IgD-negative memory B cell (primary cell): ENCODE results near the gene SIK3. TPM values are rescaled to one million over a fixed set of nuclear protein-coding genes. Genes with fewer than 3 reads are reported as not detected.
A peak's percentile ranks its signal among the peaks of the same experiment; 100 is the strongest.
"Not testable (repeated sequence)": the region's sequence is repeated elsewhere in the genome, so short reads cannot be mapped to it uniquely, and the experiment has no call there.

Source experiments
- H3K27ac Mint-ChIP-seq, 3 donors: one replicate each; pipeline ENCODE4 v1.8.0; 2020 to 2022; ENCODE audit warnings: mild to moderate bottlenecking in 3 of 3, mixed read lengths in 3 of 3, moderate library complexity in 1 of 3
- H3K27me3 Mint-ChIP-seq: one replicate; pipeline ENCODE4 v1.8.0; 2021; ENCODE audit warnings: mixed read lengths
- H3K36me3 Mint-ChIP-seq: one replicate; pipeline ENCODE4 v1.8.0; 2020; ENCODE audit warnings: mild to moderate bottlenecking, mixed read lengths
- H3K4me1 Mint-ChIP-seq, 3 donors: one replicate each; pipeline ENCODE4 v1.8.0; 2020 to 2022; ENCODE audit warnings: mixed read lengths in 3 of 3, mild to moderate bottlenecking in 1 of 3
- H3K4me3 Mint-ChIP-seq, 4 donors: one replicate each; pipeline ENCODE4 v1.8.0; 2020 to 2022; ENCODE audit warnings: mild to moderate bottlenecking in 4 of 4, mixed read lengths in 4 of 4, moderate library complexity in 3 of 4
- H3K9me3 Mint-ChIP-seq, 3 donors: one replicate each; pipeline ENCODE4 v1.8.0; 2020 to 2021; ENCODE audit warnings: mixed read lengths in 3 of 3, mild to moderate bottlenecking in 1 of 3
- polyA plus RNA-seq: library from polyadenylated mRNA; unstranded; fragments of 300-500 nt; fragmentation: Illumina TruSeq; gene quantifications from one replicate; pipeline ENCODE4 v1.2.3, GENCODE V29; 2021

SIK3 gene
- polyA plus RNA-seq, 1 donor from 2014 or later, result 25.1 TPM

DNA sequence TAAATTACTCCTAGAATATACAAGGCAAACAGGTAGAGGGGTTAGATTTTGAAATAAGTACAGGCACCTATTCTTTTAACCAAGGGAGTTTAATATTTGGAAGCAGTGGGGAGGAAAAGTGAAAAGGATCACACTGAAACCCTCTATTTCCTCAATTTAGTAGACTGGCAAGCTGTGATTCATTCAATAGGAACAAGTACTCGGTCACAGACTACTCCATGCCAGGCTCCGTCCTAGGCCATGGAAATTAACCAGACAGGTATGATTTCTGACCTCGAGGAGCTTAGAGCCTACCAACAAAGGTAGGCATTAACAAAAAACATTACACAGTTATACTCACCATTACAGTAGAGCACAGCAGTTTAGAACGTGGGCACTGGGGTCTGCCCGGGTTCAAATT, 40.9 kb downstream of the SIK3 start:
- Mint-ChIP-seq H3K4me3 (peak overlapping the region in 1 of 4 donors; percentile 42), H3K27ac (peak overlapping the region in 1 of 3 donors; percentile 37), H3K4me1 (peaks cover 47 to 54% (median 50%) of the 10 kb centered on the region in 3 donors), H3K27me3 (peaks cover 1% of the 10 kb centered on the region), H3K36me3 (peaks cover 5% of the 10 kb centered on the region), H3K9me3 (peaks cover 0 to 1% (median 0%) of the 10 kb centered on the region in 3 donors)

DNA sequence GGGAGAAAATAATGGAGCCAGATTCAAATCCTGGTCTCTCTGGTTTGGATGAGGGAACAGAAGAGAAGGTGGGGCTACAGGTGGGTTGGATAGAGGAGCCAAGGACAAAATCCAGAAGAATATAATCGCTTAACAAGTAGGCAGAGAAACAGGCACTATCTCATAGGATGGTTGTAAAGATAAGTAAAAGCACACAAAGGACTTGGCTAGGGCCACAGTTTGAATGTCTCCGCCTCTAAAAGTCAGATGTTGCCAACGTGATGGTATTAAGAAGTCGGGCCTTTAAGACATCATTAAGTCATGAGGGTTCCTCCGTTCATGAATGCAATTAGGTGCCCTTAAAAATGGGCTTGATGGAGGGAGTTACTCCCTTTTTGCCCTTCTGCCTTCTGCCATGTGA, 42.8 kb downstream of the SIK3 start:
- Mint-ChIP-seq H3K36me3 (peaks cover 5% of the 10 kb centered on the region), H3K9me3 (peaks cover 0 to 1% (median 0%) of the 10 kb centered on the region in 3 donors), H3K4me3 (no peak overlapping the region), H3K4me1 (peaks cover 42 to 51% (median 47%) of the 10 kb centered on the region in 3 donors), H3K27ac (no peak overlapping the region), H3K27me3 (no peaks in the 10 kb centered on the region)

DNA sequence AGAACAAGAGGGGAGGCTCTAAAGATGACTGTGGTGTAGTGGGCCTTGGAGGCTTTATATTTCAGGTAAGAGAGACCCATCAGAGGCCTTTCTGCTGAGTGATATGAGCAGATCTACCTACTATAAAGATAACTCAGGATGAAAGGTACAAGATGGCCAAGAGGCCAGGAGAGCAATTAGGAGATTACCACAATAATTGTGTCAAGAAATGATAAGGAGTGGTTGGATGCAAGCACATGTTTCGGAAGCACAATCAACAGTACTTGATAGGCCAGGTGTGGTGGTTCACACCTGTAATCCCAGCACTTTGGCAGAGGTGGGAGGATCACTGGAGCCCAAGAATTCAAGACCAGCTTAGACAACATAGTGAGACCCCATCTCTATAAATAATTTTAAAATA, 43.8 kb downstream of the SIK3 start:
- peaks cover 34 to 43% (median 38%) of the 10 kb centered on the region in 3 donors for H3K4me1 Mint-ChIP-seq
- H3K9me3 Mint-ChIP-seq, result peaks cover 0 to 1% (median 0%) of the 10 kb centered on the region in 3 donors
- H3K4me3 Mint-ChIP-seq, result no peak overlapping the region
- no peaks in the 10 kb centered on the region for H3K27me3 Mint-ChIP-seq
- peak overlapping the region in 2 of 3 donors; percentile 2 to 76 for H3K27ac Mint-ChIP-seq
- H3K36me3 Mint-ChIP-seq, result peaks cover 5% of the 10 kb centered on the region

DNA sequence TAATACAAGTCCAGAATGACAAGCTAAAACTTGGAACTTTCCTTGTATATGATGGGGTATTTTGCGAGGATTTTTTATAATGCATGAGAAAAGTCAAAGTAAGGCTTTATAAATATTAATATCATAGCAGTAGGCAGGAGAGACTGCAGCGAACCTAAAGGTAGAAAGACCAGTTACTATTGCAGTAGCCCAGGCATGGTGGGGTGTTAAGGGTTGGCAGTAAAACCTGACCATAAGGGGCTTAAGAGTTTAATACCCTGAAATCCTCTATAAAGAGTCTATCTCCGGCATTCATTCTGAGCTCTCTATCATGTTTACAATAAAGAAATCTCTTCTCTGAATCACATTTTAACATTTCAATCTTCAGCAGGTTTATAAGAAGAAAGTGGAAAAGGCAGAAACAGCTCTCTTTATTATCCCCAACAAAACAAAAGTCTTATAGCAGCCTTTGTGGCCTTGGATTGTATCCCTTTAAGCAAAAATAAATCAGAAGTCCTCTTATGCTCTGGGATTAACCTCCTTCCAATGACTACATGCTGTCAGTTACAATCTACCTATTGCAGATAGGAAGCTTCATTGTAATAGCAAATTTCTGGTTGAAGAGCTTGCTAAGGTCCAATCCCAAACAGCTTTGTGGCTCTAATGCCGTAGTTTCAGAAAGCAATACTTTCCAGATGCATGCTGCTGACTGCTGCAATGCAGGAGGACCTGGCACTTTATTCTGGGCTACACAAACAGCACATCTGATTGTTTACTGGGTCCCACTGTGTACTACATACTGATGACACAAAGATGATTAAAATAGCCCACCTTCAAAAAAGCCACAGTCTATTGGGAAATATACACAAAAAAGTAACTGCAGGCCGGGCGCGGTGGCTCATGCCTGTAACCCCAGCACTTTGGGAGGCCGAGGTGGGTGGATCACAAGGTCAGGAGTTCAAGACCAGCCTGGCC, 45.8 kb downstream of the SIK3 start:
- peak overlapping the region in 1 of 3 donors; percentile 2 for H3K27ac Mint-ChIP-seq

DNA sequence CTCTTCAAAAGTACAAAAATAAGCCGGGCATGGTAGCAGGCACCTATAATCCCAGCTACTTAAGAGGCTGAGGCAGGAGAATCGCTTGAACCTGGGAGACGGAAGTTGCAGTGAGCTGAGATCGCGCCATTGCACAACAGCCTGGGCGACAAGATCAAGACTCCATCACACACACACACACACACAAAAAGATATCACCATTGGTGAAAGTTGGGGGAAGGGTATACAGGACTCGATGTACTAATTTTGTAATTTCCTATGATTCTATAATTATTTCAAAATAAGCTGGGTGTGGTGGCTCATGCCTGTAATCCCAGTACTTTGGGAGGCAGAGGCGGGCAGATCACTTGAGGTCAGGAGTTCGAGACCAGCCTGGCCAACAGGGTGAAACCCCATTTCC, 48.1 kb downstream of the SIK3 start:
- not testable (repeated sequence) for H3K4me3 Mint-ChIP-seq, H3K27ac Mint-ChIP-seq, H3K27me3 Mint-ChIP-seq, H3K36me3 Mint-ChIP-seq, H3K9me3 Mint-ChIP-seq
- peaks cover 18 to 39% (median 28%) of the 10 kb centered on the region in 3 donors for H3K4me1 Mint-ChIP-seq

More for the DNA sequence above, 45.8 kb downstream of the SIK3 start:
- H3K36me3 Mint-ChIP-seq, result peaks cover 5% of the 10 kb centered on the region
- no peak overlapping the region for H3K4me3 Mint-ChIP-seq
- peaks cover 21 to 27% (median 25%) of the 10 kb centered on the region in 3 donors for H3K4me1 Mint-ChIP-seq
- H3K9me3 Mint-ChIP-seq, result peaks cover 0 to 1% (median 0%) of the 10 kb centered on the region in 3 donors
- no peaks in the 10 kb centered on the region for H3K27me3 Mint-ChIP-seq

DNA sequence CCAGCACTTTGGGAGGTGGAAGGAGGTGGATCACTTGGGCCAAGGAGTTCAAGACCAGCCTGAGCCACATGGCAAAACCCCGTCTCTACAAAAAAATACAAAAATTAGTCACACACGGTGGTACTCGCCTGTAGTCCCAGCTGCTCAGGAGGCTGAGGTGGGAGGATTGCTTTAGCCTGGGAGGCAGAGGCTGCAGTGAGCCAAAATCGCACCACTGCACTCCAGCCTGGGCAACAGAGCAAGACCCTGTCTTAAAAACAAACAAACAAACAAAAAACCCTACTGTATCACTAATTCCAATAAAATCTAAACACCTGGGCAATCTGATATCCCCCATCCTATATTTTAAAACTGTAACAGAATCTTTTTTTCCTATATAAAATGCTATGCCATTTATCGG, 51.6 kb downstream of the SIK3 start:
- not testable (repeated sequence) for H3K27me3 Mint-ChIP-seq, H3K4me3 Mint-ChIP-seq, H3K27ac Mint-ChIP-seq, H3K9me3 Mint-ChIP-seq
- H3K36me3 Mint-ChIP-seq, result peaks cover 14% of the 10 kb centered on the region
- peaks cover 38 to 56% (median 42%) of the 10 kb centered on the region in 3 donors for H3K4me1 Mint-ChIP-seq

DNA sequence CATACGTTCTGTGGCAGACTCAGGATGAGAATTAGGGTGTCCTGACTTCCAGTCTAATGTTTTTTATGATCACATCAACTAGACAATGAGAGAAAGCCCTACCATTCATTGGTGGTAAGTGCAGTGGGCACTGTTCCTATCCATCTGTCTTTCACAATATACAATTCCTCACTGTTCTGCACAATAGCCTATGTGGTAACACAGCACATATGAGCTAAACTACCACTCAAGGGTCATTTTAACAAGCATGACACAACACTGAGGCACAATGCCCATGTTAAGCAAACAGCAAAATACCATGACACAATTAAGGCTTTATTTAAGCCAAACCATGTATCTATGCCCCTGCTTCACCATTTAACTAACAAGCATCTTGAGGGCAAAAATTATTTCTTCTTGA, 52.3 kb downstream of the SIK3 start:
- H3K9me3 Mint-ChIP-seq, result no peaks in the 10 kb centered on the region
- H3K4me1 Mint-ChIP-seq, result peaks cover 39 to 59% (median 45%) of the 10 kb centered on the region in 3 donors
- H3K27me3 Mint-ChIP-seq, result no peaks in the 10 kb centered on the region
- H3K27ac Mint-ChIP-seq, result peak overlapping the region in 1 of 3 donors; percentile 32
- H3K4me3 Mint-ChIP-seq, result no peak overlapping the region
- peaks cover 14% of the 10 kb centered on the region for H3K36me3 Mint-ChIP-seq

DNA sequence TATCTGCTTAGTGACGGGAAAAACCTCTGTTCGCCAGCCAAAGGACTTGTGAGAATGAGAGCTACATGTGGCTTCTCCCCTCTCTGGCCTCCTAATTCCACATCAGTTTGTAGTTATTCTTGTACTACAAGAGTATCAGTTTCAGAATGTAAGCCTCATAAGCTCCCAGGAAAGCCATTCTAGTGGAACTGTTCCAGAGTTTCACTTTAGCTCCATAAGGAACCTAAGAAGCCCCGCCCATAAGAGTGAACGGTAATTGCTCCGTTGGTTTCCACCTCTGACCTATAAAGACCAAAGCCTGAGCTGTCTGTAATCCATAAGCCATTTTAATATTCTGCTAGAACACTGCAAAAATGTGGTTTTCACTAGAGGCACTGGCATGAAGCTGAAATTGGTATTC, 53.0 kb downstream of the SIK3 start:
- H3K27ac Mint-ChIP-seq, result peak overlapping the region in 1 of 3 donors; percentile 63
- H3K9me3 Mint-ChIP-seq, result no peaks in the 10 kb centered on the region
- H3K36me3 Mint-ChIP-seq, result peaks cover 14% of the 10 kb centered on the region
- H3K4me1 Mint-ChIP-seq, result peaks cover 37 to 63% (median 47%) of the 10 kb centered on the region in 3 donors
- peak overlapping the region in 2 of 4 donors; percentile 5 to 63 for H3K4me3 Mint-ChIP-seq
- H3K27me3 Mint-ChIP-seq, result no peaks in the 10 kb centered on the region

DNA sequence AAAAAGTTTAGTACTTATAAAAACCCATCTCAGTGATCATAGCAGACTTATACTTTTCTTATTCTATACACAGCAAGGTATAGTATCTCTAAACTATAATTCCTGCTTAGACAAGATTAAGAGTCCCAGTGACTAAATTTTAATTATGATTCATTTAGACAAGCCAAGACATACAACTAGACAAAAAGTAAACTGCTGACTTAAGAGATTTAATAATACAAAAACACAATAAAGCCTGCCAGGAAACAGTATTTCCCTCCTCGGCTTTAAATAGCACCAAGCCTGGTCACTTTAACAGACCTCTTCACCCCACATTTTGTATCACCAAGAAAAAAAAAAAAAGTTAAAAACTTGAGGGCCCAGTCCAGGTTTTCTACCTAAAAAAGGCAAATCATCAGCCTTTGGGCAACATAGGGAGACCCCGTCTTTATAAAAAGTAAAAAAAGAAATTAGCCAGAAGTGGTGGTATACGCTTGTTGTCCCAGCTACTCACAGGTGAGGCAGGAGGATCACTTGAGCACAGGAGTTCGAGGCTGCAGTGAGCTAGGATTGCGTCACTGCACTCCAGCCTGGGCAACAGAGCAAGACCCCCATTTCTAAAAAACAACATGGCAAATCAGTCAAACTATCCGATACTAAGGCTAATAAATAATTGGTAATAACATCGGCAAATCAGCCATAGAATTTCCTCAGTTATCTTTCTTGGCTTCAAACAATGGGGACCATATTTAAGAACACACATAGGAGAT, 53.8 kb downstream of the SIK3 start:
- Mint-ChIP-seq H3K36me3 (peaks cover 14% of the 10 kb centered on the region), H3K9me3 (no peaks in the 10 kb centered on the region), H3K27ac (peak overlapping the region in 1 of 3 donors; percentile 63), H3K4me3 (peak overlapping the region in 1 of 4 donors; percentile 5), H3K4me1 (peaks cover 39 to 69% (median 52%) of the 10 kb centered on the region in 3 donors), H3K27me3 (no peaks in the 10 kb centered on the region)

DNA sequence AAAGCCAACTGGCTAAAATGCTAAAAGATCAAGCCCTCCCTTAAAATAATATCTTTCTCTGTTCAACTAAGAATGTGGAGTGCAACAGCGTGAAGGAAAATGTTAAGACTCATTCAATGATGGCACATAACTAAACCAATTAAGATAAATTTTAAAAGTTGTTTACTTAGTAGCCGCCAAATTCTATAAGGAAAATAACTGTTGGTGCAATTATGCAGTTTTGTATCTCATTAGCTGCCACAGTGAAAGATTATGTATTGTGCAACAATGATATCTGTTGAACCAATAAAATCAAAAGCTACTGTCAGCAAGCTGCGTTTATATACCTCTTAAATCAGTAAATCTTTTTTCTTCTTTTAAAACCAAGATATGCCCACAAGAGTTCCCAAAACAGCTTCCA, 55.5 kb downstream of the SIK3 start:
- Mint-ChIP-seq H3K9me3 (no peaks in the 10 kb centered on the region), H3K36me3 (peaks cover 16% of the 10 kb centered on the region), H3K4me1 (peaks cover 47 to 72% (median 61%) of the 10 kb centered on the region in 3 donors), H3K27me3 (no peaks in the 10 kb centered on the region), H3K27ac (peak overlapping the region in 1 of 3 donors; percentile 57), H3K4me3 (no peak overlapping the region)

DNA sequence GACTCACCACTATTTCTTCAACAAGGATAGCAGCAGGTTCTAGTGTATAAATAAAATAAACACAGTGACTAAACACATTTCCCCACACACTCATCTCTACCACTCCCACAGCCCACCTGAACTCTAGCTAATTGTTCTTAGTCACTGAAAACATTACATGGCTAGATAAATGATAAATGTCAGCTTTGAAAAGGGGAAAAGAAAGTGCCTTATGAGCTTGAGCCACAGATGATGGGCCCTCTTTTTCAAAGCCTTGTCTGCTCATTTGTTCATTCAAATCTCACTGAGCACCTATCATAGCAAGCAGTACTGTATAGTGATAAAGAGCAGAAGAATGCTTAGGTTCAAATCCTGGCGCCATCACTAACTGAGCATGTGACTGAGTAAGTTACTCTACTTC, 58.3 kb downstream of the SIK3 start:
- peaks cover 45 to 61% (median 58%) of the 10 kb centered on the region in 3 donors for H3K4me1 Mint-ChIP-seq
- H3K9me3 Mint-ChIP-seq, result no peaks in the 10 kb centered on the region
- H3K27me3 Mint-ChIP-seq, result no peaks in the 10 kb centered on the region
- no peak overlapping the region for H3K4me3 Mint-ChIP-seq
- peaks cover 11% of the 10 kb centered on the region for H3K36me3 Mint-ChIP-seq
- H3K27ac Mint-ChIP-seq, result peak overlapping the region in 1 of 3 donors; percentile 18

DNA sequence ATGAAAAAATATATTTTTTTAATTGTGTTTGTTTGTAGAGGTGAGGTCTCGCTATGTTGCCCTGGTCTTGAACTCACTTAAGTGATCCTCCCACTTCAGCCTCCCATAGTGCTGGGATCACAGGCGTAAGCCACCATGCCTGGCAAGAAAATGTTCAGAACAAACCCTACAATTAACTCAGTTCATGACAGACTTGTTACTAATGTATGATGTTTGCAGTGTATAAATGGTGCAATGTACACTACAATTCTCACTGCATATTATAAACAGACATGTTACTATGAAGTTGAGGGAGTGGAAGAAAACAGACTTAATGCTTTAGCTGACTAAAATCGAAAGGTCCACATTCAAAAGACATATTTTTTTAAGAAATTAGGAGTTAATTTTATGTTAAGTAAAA, 59.0 kb downstream of the SIK3 start:
- H3K4me3 Mint-ChIP-seq, result no peak overlapping the region
- H3K27ac Mint-ChIP-seq, result no peak overlapping the region
- peaks cover 39 to 57% (median 54%) of the 10 kb centered on the region in 3 donors for H3K4me1 Mint-ChIP-seq
- no peaks in the 10 kb centered on the region for H3K27me3 Mint-ChIP-seq
- no peaks in the 10 kb centered on the region for H3K9me3 Mint-ChIP-seq
- H3K36me3 Mint-ChIP-seq, result peaks cover 9% of the 10 kb centered on the region

DNA sequence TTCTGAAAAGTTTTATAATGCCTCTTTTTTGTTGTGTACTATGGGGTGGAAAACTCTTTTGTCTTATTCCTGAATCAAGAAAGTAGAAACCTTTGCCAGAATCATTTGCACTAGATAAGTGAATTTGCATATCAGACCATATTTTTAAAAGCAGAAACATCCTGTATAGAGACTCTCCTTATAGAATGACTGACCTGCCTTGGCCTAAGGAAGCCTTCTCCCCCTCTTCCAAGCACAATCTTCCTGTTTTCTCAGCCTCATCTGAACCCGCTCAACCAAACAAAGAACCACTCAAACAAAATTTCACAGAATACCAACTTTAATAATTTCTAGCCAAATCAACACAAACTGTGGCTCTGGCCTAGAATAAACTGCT, 60.3 kb downstream of the SIK3 start:
- Mint-ChIP-seq H3K9me3 (no peaks in the 10 kb centered on the region), H3K27ac (peak overlapping the region; percentile 1 to 13 (median 8)), H3K4me1 (peaks cover 38 to 55% (median 48%) of the 10 kb centered on the region in 3 donors), H3K4me3 (peak overlapping the region in 3 of 4 donors; percentile 1 to 86 (median 56)), H3K27me3 (no peaks in the 10 kb centered on the region), H3K36me3 (peaks cover 7% of the 10 kb centered on the region)

DNA sequence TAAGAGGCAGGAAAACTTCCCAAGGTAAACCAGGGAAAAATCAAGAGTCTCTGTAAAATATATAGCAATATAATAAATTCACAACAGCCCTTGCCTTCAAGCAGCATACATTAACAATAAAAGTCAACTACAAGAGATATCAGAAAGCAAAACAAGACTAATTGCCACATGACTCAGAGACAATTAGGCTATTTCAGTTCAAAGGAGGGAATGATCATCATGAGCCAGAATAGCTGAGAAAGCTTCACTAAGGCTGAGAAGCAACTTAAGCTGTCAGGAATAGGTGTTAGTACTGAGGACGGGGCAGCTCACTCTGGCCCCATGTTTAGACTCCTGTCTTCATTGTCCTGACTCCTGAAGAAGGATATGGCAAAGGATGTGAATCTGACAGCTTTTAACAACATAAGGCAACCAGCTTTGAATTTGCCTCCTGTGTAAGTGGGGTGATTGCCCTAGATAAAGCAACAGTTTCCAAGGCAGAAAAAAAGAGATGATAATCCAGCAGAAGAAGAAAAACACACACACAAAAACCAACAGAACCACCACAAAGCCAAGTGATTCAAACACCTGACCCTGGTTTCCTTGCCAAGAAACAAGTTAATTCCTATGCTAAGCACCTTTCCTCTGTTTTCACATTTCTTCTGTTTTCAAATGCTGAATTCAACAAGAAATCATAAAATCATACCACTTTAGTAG, 60.8 kb downstream of the SIK3 start:
- Mint-ChIP-seq H3K36me3 (peaks cover 7% of the 10 kb centered on the region), H3K27me3 (no peaks in the 10 kb centered on the region), H3K4me1 (peaks cover 38 to 53% (median 46%) of the 10 kb centered on the region in 3 donors), H3K27ac (peak overlapping the region; percentile 8 to 71 (median 13)), H3K4me3 (peak overlapping the region in 3 of 4 donors; percentile 1 to 86 (median 56)), H3K9me3 (no peaks in the 10 kb centered on the region)
